H9 (cell line): ENCODE data around the gene SSUH2. TPM values are rescaled to one million over a fixed set of nuclear protein-coding genes. Genes with fewer than 3 reads are reported as not detected.

ENCODE experiments used
- DNase-seq: peaks from one replicate; pipeline ENCODE4 v3.0.0-alpha.2; 2017
- H2AFZ ChIP-seq: one replicate; pipeline ENCODE4 v1.6.1; 2013; ENCODE audit warnings: mild to moderate bottlenecking, low read length, control low read depth, moderate library complexity
- H2AK5ac ChIP-seq: 2 replicates; pipeline ENCODE4 v1.6.1; 2013; ENCODE audit warnings: low read length, control low read depth, mixed read lengths; ENCODE audit not compliant: insufficient read length
- H2BK120ac ChIP-seq: one replicate; pipeline ENCODE4 v1.6.1; 2013; ENCODE audit warnings: low read depth, mild to moderate bottlenecking, low read length, control low read depth, inconsistent platforms; ENCODE audit not compliant: poor library complexity, severe bottlenecking
- H2BK12ac ChIP-seq: 2 replicates; pipeline ENCODE4 v1.6.1; 2013; ENCODE audit warnings: low read length, control low read depth, mixed read lengths, low read depth; ENCODE audit not compliant: insufficient read length
- H2BK15ac ChIP-seq: 2 replicates; pipeline ENCODE4 v1.6.1; 2013; ENCODE audit warnings: low read depth, low read length, control low read depth
- H2BK20ac ChIP-seq: one replicate; pipeline ENCODE4 v1.6.1; 2013; ENCODE audit warnings: low read depth, mild to moderate bottlenecking, low read length, control low read depth, inconsistent platforms; ENCODE audit not compliant: poor library complexity, severe bottlenecking
- H2BK5ac ChIP-seq: 2 replicates; pipeline ENCODE4 v1.6.1; 2013; ENCODE audit warnings: low read length, control low read depth, mixed read lengths; ENCODE audit not compliant: insufficient read length
- H3K14ac ChIP-seq: 2 replicates; pipeline ENCODE4 v1.6.1; 2013; ENCODE audit warnings: low read length, control low read depth; ENCODE audit not compliant: insufficient read depth
- H3K18ac ChIP-seq: 2 replicates; pipeline ENCODE4 v1.6.1; 2013; ENCODE audit warnings: low read depth, mild to moderate bottlenecking, mixed read lengths, low read length, control low read depth; ENCODE audit not compliant: insufficient read length
- H3K23ac ChIP-seq: 2 replicates; pipeline ENCODE4 v1.6.1; 2013; ENCODE audit warnings: low read length, control low read depth, mixed read lengths, low read depth; ENCODE audit not compliant: insufficient read length
- H3K23me2 ChIP-seq: 2 replicates; pipeline ENCODE4 v1.6.1; 2013; ENCODE audit warnings: low read depth, mild to moderate bottlenecking, mixed read lengths, low read length, control low read depth; ENCODE audit not compliant: insufficient read length, poor library complexity, severe bottlenecking
- H3K27ac ChIP-seq: 2 replicates; pipeline ENCODE4 v1.5.1; 2013; ENCODE audit warnings: low read length, control low read depth, mixed read lengths, low read depth; ENCODE audit not compliant: insufficient read length
- H3K27me3 ChIP-seq: 2 replicates; pipeline ENCODE4 v1.6.1; 2013; ENCODE audit warnings: low read length, control low read depth, inconsistent platforms; ENCODE audit not compliant: insufficient read depth
- H3K4ac ChIP-seq: 2 replicates; pipeline ENCODE4 v1.6.1; 2013; ENCODE audit warnings: low read depth, mild to moderate bottlenecking, control low read depth, inconsistent platforms, low read length, moderate library complexity
- H3K4me1 ChIP-seq: 2 replicates; pipeline ENCODE4 v1.6.1; 2013; ENCODE audit warnings: low read length, control low read depth, inconsistent platforms; ENCODE audit not compliant: insufficient read depth
- H3K4me2 ChIP-seq: 2 replicates; pipeline ENCODE4 v1.6.1; 2013; ENCODE audit warnings: low read length, control low read depth, mixed read lengths; ENCODE audit not compliant: insufficient read length, insufficient read depth
- H3K56ac ChIP-seq: 2 replicates; pipeline ENCODE4 v1.6.1; 2013; ENCODE audit warnings: low read depth, mild to moderate bottlenecking, mixed read lengths, low read length, control low read depth; ENCODE audit not compliant: insufficient read length
- H3K79me1 ChIP-seq: 2 replicates; pipeline ENCODE4 v1.6.1; 2013; ENCODE audit warnings: low read depth, mild to moderate bottlenecking, moderate library complexity, low read length, control low read depth, inconsistent platforms; ENCODE audit not compliant: insufficient read depth, poor library complexity, severe bottlenecking
- H3K79me2 ChIP-seq: 2 replicates; pipeline ENCODE4 v1.6.1; 2013; ENCODE audit warnings: low read length, control low read depth, inconsistent platforms; ENCODE audit not compliant: insufficient read depth
- H3K9ac ChIP-seq: 2 replicates; pipeline ENCODE4 v1.6.1; 2013; ENCODE audit warnings: low read length, control low read depth, mixed read lengths; ENCODE audit not compliant: insufficient read length; ENCODE audit errors: extremely low read depth
- H3K9me3 ChIP-seq: one replicate; pipeline ENCODE4 v1.6.1; 2013; ENCODE audit warnings: low read depth, low read length, inconsistent platforms; ENCODE audit not compliant: control insufficient read depth
- H3T11ph ChIP-seq: one replicate; pipeline ENCODE4 v1.6.1; 2013; ENCODE audit warnings: mild to moderate bottlenecking, low read length, control low read depth, inconsistent platforms
- H4K20me1 ChIP-seq: one replicate; pipeline ENCODE4 v1.6.1; 2013; ENCODE audit not compliant: control insufficient read depth, insufficient read length, insufficient read depth
- H4K5ac ChIP-seq: 2 replicates; pipeline ENCODE4 v1.6.1; 2013; ENCODE audit warnings: low read depth, mild to moderate bottlenecking, mixed read lengths, low read length, control low read depth; ENCODE audit not compliant: insufficient read length
- H4K8ac ChIP-seq: replicated peaks from 2 replicates; pipeline ENCODE4 v1.6.1; 2013; ENCODE audit warnings: low read length, control low read depth, mixed read lengths, low read depth; ENCODE audit not compliant: insufficient read length
- H4K91ac ChIP-seq: 2 replicates; pipeline ENCODE4 v1.6.1; 2013; ENCODE audit warnings: low read depth, mild to moderate bottlenecking, moderate library complexity, mixed read lengths, low read length, control low read depth; ENCODE audit not compliant: insufficient read length
- H3K27ac Mint-ChIP-seq, 3 experiments: 2 replicates in 2 of 3; 3 replicates in 1 of 3; pipeline ENCODE4 v1.8.0; 2020 to 2021; ENCODE audit warnings: mixed read lengths in 3 of 3, mild to moderate bottlenecking in 1 of 3, moderate library complexity in 1 of 3
- H3K27me3 Mint-ChIP-seq: 2 replicates; pipeline ENCODE4 v1.8.0; 2021; ENCODE audit warnings: low read depth, mild to moderate bottlenecking, moderate library complexity, mixed read lengths
- H3K36me3 Mint-ChIP-seq, 3 experiments: 2 replicates in 2 of 3; 3 replicates in 1 of 3; pipeline ENCODE4 v1.8.0; 2020 to 2021; ENCODE audit warnings: low read depth in 3 of 3, mixed read lengths in 3 of 3; ENCODE audit not compliant: insufficient read depth in 1 of 3
- H3K4me1 Mint-ChIP-seq, 2 experiments: 2 replicates each; pipeline ENCODE4 v1.8.0; 2020; ENCODE audit warnings: mixed read lengths in 2 of 2
- H3K4me3 Mint-ChIP-seq, 2 experiments: 2 replicates in 1 of 2; 3 replicates in 1 of 2; pipeline ENCODE4 v1.8.0; 2020 to 2021; ENCODE audit warnings: mild to moderate bottlenecking in 2 of 2, mixed read lengths in 2 of 2, moderate library complexity in 1 of 2
- H3K9me3 Mint-ChIP-seq, 2 experiments: 2 replicates in 1 of 2; 3 replicates in 1 of 2; pipeline ENCODE4 v1.8.0; 2020; ENCODE audit warnings: mild to moderate bottlenecking in 2 of 2, mixed read lengths in 2 of 2, moderate library complexity in 1 of 2
- CTCF ChIP-seq: fragments of 200-600 bp; sonication (generic); conservative IDR thresholded peaks from 3 replicates; pipeline ENCODE4 v1.8.0; 2021; ENCODE audit warnings: antibody characterized with exemption, mild to moderate bottlenecking
- WGBS: extraction: QIAGEN DNeasy Blood & Tissue Kit; methylation state at CpG from one replicate; pipeline ENCODE4 v1.1.7; 2013; ENCODE audit warnings: missing lambda C conversion rate, low lambda C conversion rate, mixed read lengths; ENCODE audit not compliant: insufficient read length; ENCODE audit errors: extremely low coverage; 5-methylcytosine and 5-hydroxymethylcytosine counted together
- total RNA-seq: library from RNA; stranded (reverse); gene quantifications from 2 replicates; pipeline ENCODE4 v1.2.1, GENCODE V29; 2021

The SSUH2 gene
- total RNA-seq, 1 experiment from 2014 or later: 0.61 TPM

GRCh38 chr3:8646313-8646938 lies 1.8 kb upstream of the SSUH2 start:
- no peaks in the 10 kb centered on the region for H3K9me3 ChIP-seq
- H3K9ac ChIP-seq: no peak overlapping the region
- no peak overlapping the region for H3K27ac ChIP-seq
- no peak overlapping the region for H2BK5ac ChIP-seq
- no peak overlapping the region for H2BK120ac ChIP-seq
- no peak for DNase-seq
- H3T11ph ChIP-seq: no peak overlapping the region
- H3K23ac ChIP-seq: no peak overlapping the region
- Mint-ChIP-seq H3K4me1 (no peaks in the 10 kb centered on the region), H3K4me3 (no peak overlapping the region), H3K27ac (no peak overlapping the region), H3K36me3 (no peaks in the 10 kb centered on the region), H3K9me3 (no peaks in the 10 kb centered on the region), H3K27me3 (peaks cover 28% of the 10 kb centered on the region)
- H4K20me1 ChIP-seq: no peaks in the 10 kb centered on the region
- H3K79me2 ChIP-seq: no peaks in the 10 kb centered on the region
- TF ChIP-seq CTCF: no peak
- no CpG with 5 or more reads among the region's 14 CpGs for WGBS
- H4K91ac ChIP-seq: no peak overlapping the region
- no peak overlapping the region for H2BK15ac ChIP-seq
- H3K56ac ChIP-seq: no peak overlapping the region
- no peak overlapping the region for H3K14ac ChIP-seq
- H3K4ac ChIP-seq: no peak overlapping the region
- H3K18ac ChIP-seq: no peak overlapping the region
- no peak overlapping the region for H2AK5ac ChIP-seq
- no peak overlapping the region for H2AFZ ChIP-seq
- H2BK20ac ChIP-seq: no peak overlapping the region
- H4K8ac ChIP-seq: no peak overlapping the region
- no peak overlapping the region for H4K5ac ChIP-seq
- no peaks in the 10 kb centered on the region for H3K79me1 ChIP-seq
- H3K4me2 ChIP-seq: no peak overlapping the region
- no peak overlapping the region for H2BK12ac ChIP-seq
- H3K4me1 ChIP-seq: no peaks in the 10 kb centered on the region
- H3K27me3 ChIP-seq: no peaks in the 10 kb centered on the region
- H3K23me2 ChIP-seq: no peaks in the 10 kb centered on the region
